Activated CD8-positive, alpha-beta T cell treated with anti-CD3 and anti-CD28 coated beads for 36 hours (primary cell): ENCODE measurements around the gene SCAF8. TPM values are rescaled to one million over a fixed set of nuclear protein-coding genes. Genes with fewer than 3 reads are reported as not detected.
A peak's percentile ranks its signal among the peaks of the same experiment; 100 is the strongest.

Experiments used
- ATAC-seq: fragments of 200-7000 bp; cut with Tn5 transposase; one replicate; pipeline ENCODE4 v1.10.0; 2021; ENCODE audit warnings: mild to moderate bottlenecking, moderate library complexity
- CTCF ChIA-PET: fragments of 350-600 bp; sonication (Branson Sonifier 250); formaldehyde crosslinking; loops from one replicate; lab custom pipeline; 2021; ENCODE audit warnings: antibody characterized with exemption; lab: Charles Lee
- POLR2A ChIA-PET: fragments of 350-600 bp; sonication (Branson Sonifier 250); formaldehyde crosslinking; loops from one replicate; lab custom pipeline; 2021; ENCODE audit warnings: antibody characterized with exemption; lab: Charles Lee
- DNase-seq: peaks from one replicate; pipeline ENCODE4 v3.0.0-alpha.2; 2020
- H3K27ac Mint-ChIP-seq: one replicate; pipeline ENCODE4 v1.8.0; 2021; ENCODE audit warnings: mild to moderate bottlenecking, mixed read lengths
- H3K27me3 Mint-ChIP-seq: one replicate; pipeline ENCODE4 v1.8.0; 2021; ENCODE audit warnings: mixed read lengths
- H3K36me3 Mint-ChIP-seq: one replicate; pipeline ENCODE4 v1.8.0; 2021; ENCODE audit warnings: low read depth, mixed read lengths
- H3K4me1 Mint-ChIP-seq: one replicate; pipeline ENCODE4 v1.8.0; 2021; ENCODE audit warnings: low read depth, mixed read lengths
- H3K4me3 Mint-ChIP-seq: one replicate; pipeline ENCODE4 v1.8.0; 2021; ENCODE audit warnings: mild to moderate bottlenecking, moderate library complexity, mixed read lengths
- H3K9me3 Mint-ChIP-seq: one replicate; pipeline ENCODE4 v1.8.0; 2021; ENCODE audit warnings: mixed read lengths
- CTCF ChIP-seq: fragments of 200-600 bp; IDR thresholded peaks from one replicate; pipeline ENCODE4 v1.8.0; 2022; ENCODE audit warnings: antibody characterized with exemption, mild to moderate bottlenecking
- intact Hi-C: fragments of 100-400 bp; cut with micrococcal nuclease; formaldehyde crosslinking; loops from one replicate; pipeline ENCODE4 v1.10.0; 2022
- total RNA-seq, 2 experiments: library from RNA; stranded (reverse); gene quantifications; one replicate each; pipeline ENCODE4 v1.2.3, GENCODE V29; 2021

SCAF8 gene
- total RNA-seq, 2 experiments from 2014 or later, result 31.3 to 32.9 TPM

GRCh38 chr6:154690857-154691256 is 42.4 kb upstream of the SCAF8 start:
- ATAC-seq (no peak), DNase-seq (no peak)
- Mint-ChIP-seq H3K4me1 (no peaks in the 10 kb centered on the region), H3K27ac (no peak overlapping the region), H3K27me3 (no peaks in the 10 kb centered on the region), H3K9me3 (no peaks in the 10 kb centered on the region), H3K4me3 (no peak overlapping the region), H3K36me3 (no peaks in the 10 kb centered on the region)
- ChIA-PET CTCF (interaction anchor here (0.7 to 4.1 kb wide), 3 partner anchors 11 to 117 kb away, joined by 3 to 32 read pairs (median 3); no protein-coding TSS in a partner anchor), POLR2A (no interaction called here)
- no peak for TF ChIP-seq CTCF
- intact Hi-C loops, result no loop called here

- DNase-seq (no peak), ATAC-seq (no peak)
- Mint-ChIP-seq H3K27ac (no peak overlapping the region), H3K27me3 (peaks cover 1% of the 10 kb centered on the region), H3K36me3 (no peaks in the 10 kb centered on the region), H3K4me1 (no peaks in the 10 kb centered on the region), H3K4me3 (no peak overlapping the region), H3K9me3 (no peaks in the 10 kb centered on the region)
- intact Hi-C loops, result no loop called here
- ChIA-PET CTCF (interaction anchor here (1.0 kb wide), 1 partner anchor 21 kb away, joined by 4 read pairs; no protein-coding TSS in a partner anchor), POLR2A (no interaction called here)
- no peak for TF ChIP-seq CTCF
These were observed 36.6 kb upstream of the SCAF8 start for GRCh38 chr6:154696661-154697060.

GRCh38 chr6:154703124-154703523 is 30.1 kb upstream of the SCAF8 start:
- no peak for TF ChIP-seq CTCF
- ATAC-seq (no peak), DNase-seq (no peak)
- H3K27ac Mint-ChIP-seq, result no peak overlapping the region
- H3K27me3 Mint-ChIP-seq, result peaks cover 7% of the 10 kb centered on the region
- POLR2A ChIA-PET, result no interaction called here
- no peaks in the 10 kb centered on the region for H3K4me1 Mint-ChIP-seq
- CTCF ChIA-PET, result no interaction called here
- intact Hi-C loops, result no loop called here
- no peaks in the 10 kb centered on the region for H3K36me3 Mint-ChIP-seq
- H3K9me3 Mint-ChIP-seq, result no peaks in the 10 kb centered on the region
- H3K4me3 Mint-ChIP-seq, result no peak overlapping the region

GRCh38 chr6:154705471-154706113 is 27.6 kb upstream of the SCAF8 start:
- Mint-ChIP-seq H3K4me3 (no peak overlapping the region), H3K27me3 (peaks cover 7% of the 10 kb centered on the region), H3K4me1 (no peaks in the 10 kb centered on the region), H3K27ac (no peak overlapping the region), H3K9me3 (no peaks in the 10 kb centered on the region), H3K36me3 (no peaks in the 10 kb centered on the region)
- peak; percentile 8 for DNase-seq
- CTCF ChIA-PET, result interaction anchor here (0.8 to 2.0 kb wide), 3 partner anchors 13 to 162 kb away, joined by 3 to 8 read pairs (median 3); no protein-coding TSS in a partner anchor
- no peak for TF ChIP-seq CTCF
- POLR2A ChIA-PET, result no interaction called here
- intact Hi-C loops, result no loop called here
- ATAC-seq, result no peak

GRCh38 chr6:154706389-154706788 is 26.8 kb upstream of the SCAF8 start:
- H3K27ac Mint-ChIP-seq, result no peak overlapping the region
- H3K36me3 Mint-ChIP-seq, result no peaks in the 10 kb centered on the region
- no peak for ATAC-seq
- intact Hi-C loops, result no loop called here
- CTCF ChIA-PET, result interaction anchor here (1.5 to 2.0 kb wide), 2 partner anchors 13 to 101 kb away, joined by 3 to 8 read pairs; no protein-coding TSS in a partner anchor
- no peak for TF ChIP-seq CTCF
- POLR2A ChIA-PET, result no interaction called here
- no peak for DNase-seq
- no peaks in the 10 kb centered on the region for H3K9me3 Mint-ChIP-seq
- no peaks in the 10 kb centered on the region for H3K4me1 Mint-ChIP-seq
- peaks cover 6% of the 10 kb centered on the region for H3K27me3 Mint-ChIP-seq
- no peak overlapping the region for H3K4me3 Mint-ChIP-seq
